HG02870 (cell line): ENCODE data around the gene BCAS3.

Experiments
- ATAC-seq: cut with Tn5 transposase; IDR thresholded peaks from one replicate; pipeline ENCODE4 v1.9.1; 2021; ENCODE audit warnings: mild to moderate bottlenecking, moderate library complexity; ENCODE audit not compliant: unreplicated experiment

Gene BCAS3

DNA sequence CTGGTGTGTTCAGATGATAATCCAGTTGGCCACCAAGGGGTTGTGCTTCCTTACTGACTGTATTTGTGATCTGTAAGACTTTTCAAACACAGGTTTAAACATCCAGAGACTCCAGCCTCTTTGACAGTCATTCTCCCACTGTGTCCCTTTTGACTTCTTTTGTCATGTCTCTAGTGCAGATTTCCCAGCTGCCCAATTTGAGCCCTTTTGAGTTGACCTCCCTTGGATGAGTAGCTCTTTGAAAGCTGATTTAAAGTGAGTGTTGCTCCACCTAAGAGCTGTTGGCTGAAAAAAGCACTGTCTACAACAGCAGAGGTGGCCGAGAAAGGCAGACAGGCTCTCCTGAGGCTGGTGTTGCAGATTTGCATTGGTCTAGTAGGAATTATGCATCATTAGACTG lies 533.6 kb downstream of the BCAS3 start:
- no peak for ATAC-seq

DNA sequence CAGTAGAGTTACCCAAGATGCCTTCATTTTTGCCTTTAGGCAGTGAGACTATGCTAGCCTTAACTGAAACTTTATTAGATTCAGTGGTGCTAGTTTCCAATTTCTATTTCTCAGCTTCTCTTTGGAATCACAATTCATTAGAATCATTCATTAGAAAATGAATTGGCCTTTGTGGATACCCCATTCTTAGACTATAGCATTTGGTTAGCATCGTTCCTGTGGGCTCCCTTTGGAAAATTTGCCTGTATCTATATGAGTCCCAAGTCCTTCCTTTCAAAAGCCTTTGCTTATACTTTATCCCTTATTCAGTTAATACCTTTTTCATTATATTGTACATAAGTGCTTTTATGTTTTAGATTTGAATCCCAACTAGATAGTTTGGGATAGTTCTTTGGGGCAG lies 535.0 kb downstream of the BCAS3 start:
- ATAC-seq = no peak

DNA sequence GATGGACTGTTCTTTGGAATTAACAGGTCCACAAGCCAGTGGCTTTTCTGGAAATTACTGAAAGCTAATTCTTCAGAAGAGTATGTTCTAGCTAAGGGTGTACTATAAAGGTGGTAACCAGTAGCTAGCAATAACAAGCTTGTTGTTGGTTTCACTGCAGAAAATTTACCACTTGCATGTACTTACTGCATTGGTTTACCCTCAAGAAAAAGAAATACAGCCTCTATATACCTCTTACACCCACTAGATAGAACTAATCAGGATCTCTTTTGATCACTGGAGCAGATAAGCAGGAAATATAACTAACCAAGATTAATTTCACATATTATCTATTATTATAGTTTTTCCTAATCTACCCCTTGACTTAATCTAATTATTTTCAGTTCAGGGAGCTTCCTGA lies 537.1 kb downstream of the BCAS3 start:
- ATAC-seq = no peak

DNA sequence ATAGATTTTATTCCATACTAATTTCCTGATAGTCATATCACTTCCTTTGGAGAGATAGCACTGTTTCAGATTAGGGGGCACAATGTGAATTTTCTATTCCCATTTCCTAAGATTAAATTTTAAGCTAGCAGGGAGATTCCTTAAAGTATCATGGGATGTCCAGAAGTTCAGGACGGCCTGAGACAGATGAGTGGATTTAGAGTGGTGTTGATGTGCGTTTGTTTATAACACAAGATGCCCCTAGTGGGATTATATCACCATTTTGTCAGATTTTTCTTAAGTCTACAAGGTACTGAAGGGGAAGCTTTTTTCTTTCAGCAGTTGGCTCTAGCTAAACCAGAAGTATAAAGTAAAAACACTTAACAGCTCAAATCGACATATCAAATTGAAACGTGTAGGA lies 538.4 kb downstream of the BCAS3 start:
- ATAC-seq = no peak

DNA sequence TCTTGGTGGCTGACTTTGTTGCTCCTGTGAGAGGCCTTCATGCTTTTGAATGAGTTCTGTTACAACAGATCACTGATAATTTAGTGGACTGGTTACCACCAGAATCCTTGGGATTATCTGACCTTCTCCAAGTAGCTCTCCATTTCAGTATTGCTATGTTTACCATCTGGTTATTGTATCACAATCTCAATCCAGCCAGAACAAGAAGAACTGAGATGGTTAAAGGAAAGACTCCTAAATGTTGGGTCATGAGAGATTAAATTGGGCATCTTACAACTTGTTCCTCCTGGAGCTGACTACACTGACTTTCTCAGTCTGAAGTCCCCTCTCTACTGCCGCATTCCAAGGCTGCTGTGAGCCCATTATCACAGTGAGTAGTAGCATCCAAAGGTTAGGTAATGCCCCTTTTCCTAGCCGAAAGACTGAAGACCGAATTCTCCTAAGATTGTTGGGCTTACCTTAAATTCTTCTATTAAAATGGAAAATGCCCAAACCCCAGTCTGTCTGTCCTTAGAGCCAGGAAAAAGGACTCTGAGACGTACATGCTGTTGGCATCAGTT lies 540.3 kb downstream of the BCAS3 start:
- ATAC-seq = no peak

DNA sequence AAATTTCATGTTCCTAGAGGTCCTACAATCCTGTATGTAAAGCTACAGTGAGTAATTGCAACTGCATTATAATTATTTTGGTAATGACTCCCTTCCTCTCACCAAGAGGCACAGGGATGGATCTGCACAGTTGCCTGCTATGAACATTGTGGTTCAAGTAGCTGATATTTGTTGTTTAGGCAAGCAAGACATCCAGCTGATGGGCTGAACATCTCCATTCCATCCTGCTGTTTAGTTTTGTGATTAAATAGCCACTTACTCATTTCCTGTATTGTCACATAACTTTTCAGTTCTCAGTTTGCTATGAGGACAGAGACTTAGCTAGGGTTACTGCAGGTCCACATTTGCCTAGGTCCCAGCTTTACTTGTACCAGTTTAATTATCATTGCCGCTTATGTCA lies 540.8 kb downstream of the BCAS3 start:
- ATAC-seq = no peak

DNA sequence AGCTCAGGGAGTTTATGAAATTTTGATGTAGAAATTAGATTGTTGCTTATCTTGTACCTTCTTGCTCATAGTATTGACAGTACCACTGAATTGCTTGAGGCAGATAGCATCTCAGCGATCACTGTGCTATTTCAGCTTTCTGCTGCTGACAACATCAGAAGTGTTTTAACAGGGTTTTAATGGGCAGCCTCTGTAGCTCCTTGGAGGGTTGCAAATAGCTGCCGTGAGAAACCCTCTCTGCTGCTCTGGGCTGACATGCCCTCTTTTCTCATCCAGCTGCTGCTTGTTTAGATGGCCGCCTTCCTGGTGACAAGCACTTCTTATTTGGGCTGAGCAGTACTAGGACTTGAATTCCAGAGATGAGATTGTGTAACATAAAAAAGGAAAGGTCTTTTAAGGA lies 541.8 kb downstream of the BCAS3 start:
- ATAC-seq = no peak

DNA sequence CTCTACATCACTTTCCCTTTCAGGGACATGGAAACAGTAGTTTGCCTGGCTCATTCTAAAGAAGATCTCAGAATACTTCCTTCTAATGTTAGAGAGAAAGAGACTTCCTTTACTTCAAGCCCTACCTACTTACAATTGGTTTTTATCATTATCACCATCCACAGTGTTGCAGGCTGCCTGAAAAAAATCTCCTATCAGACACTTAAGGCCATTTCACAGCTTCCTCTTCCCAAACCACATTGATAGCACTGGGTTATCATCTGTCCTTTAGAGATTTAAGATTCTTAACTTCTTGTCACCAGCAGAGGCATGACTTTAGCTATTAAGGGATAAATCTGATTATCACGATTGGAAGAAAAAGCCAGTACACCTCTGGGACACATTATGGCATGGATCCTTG lies 543.5 kb downstream of the BCAS3 start:
- ATAC-seq = no peak

DNA sequence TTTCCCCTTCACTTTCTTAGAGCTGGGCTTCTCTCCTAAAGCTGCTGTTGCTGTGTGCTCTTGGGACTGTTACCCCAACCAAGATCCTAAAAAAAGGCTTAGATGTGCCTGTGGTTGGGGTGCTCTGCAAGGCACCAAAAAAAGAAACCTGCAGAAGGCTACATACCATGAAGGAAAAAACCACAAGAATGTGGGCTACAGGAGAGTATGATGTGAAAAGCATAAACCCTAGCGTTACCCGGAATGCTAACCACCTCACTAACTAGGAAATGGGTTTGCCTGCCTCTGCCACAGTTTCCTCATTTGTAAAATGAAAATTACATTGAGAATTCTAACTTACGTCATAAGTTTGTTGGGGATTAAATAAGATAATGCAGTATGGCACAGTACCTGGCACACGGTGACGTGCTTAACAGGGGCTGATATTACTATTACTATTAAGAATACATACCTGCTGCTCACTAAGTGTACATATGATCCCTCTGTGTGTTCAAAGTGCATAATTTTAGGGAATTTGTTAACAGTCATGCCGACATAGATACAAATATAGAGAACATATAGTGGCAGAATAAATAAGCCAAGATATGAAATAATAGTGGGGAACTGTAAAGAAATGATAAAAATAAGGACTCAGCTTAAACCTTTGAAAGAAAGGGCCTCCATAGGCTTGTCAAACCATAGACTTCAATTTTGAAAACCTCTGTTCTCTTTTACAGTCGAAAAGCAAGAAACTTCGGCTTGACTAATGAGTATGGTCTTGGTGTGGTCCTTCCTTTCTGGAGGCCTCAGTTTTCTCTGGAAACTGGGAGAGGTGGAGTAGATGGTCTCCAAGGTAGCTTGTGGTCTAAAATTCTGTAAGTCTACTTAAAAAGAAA lies 544.2 kb downstream of the BCAS3 start:
- ATAC-seq = no peak

DNA sequence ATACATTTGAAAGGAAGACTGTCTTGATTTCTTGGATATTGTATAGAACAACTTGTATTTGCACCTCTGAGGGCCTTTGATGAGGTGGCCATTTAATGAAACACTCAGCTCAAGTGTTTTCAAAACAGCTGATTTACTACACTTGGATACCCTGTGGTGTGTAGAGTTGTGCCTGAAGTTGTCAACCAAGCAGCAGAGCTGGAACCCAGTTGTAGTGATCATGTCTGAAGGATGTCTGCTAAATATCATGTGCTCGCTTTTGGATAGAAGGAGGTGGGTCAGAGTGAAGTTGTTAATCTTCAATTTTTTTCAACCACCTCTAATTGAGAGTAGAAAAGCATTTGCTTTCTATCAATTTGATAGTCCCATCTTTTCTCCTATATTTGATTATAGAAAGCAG lies 546.1 kb downstream of the BCAS3 start:
- ATAC-seq = no peak

DNA sequence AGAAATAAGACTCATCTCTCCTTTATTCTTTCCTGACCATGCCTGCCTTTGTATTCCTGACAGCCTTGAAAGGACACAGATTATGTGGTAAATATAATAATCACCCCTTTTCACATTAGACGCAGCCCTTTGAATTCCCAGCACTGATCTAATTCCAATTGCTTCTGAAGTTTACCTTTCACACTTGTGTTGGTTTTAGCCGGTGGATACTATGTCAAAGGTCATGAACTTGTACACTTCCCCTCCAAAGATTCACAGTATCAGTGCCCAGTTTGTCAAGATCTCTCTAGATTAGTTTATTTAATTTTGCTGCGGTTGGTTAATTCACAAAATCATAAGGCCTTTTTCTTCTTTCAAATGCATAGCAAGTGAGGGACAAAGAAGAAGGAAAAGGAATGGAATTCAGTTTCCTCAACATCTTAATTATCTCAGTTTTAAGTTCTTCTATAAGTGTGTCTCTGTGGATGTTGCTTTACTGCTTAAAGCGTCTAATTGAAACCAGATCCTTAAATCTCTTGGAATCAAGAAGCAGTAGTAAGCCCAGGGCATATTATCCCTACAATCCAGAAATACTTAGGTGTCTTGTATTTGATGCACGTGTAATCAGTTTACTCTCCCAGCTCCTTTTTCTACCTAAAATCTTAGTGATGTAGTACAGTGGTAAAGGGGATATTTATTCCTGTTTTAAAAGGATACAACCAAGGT lies 547.7 kb downstream of the BCAS3 start:
- no peak for ATAC-seq

DNA sequence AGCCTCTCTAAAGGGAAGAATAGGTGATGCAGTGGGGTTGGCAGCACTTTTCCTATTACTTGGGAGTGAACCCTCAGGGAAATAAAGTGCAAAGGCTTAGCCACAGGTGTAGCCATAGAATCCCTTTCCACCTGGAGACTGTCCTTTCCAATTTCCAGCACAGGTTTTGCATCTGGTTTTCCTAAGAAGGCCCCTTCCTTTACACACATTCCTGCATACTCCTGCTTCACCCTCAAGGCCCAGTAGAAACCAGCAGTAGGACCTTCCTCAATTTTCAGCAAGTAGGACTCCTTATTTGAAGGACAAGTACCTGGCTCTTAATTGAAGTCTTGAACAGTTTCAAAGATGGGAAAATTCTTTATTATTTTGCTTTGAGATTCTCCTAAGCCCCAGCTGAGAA lies 550.2 kb downstream of the BCAS3 start:
- no peak for ATAC-seq

DNA sequence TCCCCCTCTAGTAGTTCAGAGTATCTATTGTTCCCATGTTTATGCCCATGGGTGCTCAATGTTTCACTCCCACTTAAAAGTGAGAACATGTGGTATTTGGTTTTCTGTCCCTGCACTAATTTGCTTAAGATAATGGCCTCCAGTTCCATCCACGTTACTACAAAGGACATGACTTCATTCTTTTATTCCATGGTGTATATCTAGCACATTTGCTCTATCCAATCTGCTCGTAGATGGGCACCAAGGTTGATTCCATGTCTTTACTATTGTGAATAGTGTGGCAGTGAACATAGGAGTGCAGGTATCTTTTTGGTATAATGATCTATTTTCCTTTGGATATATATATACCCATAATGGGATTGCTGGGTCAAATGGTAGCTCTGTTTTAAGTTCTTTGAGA lies 552.8 kb downstream of the BCAS3 start:
- no peak for ATAC-seq

DNA sequence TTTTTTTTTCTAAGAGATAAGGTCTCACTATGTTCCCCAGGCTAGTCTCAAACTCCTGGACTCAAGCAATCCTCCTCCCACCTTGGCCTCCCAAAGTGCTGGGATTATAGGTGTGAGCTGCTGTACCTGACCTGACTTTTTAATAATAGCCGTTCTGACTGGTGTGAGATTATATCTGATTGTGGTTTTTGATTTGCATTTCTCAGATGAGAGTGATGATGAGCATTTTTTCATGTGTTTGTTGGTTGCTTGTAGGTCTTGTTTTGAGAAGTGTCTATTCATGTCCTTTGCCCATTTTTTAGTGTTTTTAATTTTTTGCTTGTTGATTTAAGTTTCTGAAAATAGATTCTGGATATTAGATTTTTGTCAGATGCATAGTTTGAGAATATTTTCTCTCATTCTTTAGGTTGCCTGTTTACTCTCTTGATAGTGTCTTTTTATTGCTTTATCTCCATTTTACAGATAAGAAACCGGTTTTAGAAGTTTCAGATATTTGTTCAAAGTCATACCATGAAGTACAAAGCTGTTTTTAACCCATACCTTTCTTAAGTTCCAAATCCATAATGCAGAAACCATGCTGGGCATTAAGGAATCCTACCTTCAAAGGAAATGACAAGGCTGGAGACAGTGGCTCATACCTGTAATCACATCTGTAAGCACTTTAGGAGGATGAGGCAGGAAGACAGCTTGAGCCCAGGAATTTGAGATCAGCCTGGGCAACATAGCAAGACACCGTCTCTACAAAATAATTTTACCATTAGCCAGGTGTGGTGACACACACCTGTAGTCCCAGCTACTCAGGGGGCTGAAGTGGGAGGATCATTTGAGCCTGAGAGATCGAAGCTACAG lies 553.5 kb downstream of the BCAS3 start:
- no peak for ATAC-seq

DNA sequence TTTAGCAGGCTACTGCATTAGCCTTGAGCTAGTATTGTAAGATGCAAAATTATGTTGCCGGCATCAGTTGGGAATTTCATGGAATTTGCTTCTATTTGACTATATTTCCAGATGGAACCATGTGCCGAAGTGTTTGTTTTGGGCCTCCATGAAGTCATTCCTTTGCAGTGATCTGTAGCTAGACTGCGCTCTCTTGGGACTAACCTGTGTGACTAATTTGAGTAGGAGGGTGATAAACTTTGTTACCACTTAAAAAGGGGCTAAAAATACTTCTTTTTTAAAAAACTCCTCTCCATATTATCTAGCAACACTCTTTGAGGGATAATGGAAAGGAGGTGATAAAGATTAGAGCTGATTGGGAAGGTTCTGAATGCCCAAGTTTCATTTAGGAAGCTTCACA lies 555.2 kb downstream of the BCAS3 start:
- no peak for ATAC-seq

DNA sequence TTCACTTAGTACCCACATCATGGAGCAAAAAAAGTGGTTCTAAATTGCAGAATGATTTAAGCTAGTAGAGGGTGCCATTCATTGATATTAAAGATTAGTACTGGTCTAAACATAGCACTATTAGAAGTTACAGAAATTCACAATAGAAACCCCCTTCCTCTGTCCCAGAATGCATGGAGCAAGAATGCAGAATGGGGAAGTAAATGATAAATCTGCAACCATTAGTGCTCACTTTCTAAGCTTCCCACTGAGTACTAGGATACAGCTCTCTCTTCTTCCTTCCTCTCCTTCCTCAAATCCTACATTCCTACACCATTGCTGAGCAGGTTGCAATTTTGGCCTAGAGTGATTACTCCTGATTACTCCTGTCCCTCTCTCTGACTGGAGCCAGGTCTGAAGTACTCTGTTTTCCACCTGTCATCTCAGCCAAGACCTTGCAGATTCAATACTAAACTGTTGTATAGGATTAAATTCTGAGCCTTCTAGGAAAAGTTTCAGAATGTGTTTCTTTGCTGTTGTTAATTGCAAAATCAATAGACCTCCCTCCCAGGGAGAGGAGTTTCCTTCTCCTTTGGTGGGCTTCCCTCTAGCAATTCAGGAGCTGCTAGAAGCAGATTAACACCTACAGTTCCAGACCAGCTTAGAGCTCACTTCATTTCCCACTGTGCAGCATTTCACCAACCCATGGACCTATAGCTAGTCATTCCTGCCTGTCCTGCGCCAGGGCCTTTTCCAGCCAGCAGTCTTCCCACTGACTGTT lies 556.5 kb downstream of the BCAS3 start:
- no peak for ATAC-seq

DNA sequence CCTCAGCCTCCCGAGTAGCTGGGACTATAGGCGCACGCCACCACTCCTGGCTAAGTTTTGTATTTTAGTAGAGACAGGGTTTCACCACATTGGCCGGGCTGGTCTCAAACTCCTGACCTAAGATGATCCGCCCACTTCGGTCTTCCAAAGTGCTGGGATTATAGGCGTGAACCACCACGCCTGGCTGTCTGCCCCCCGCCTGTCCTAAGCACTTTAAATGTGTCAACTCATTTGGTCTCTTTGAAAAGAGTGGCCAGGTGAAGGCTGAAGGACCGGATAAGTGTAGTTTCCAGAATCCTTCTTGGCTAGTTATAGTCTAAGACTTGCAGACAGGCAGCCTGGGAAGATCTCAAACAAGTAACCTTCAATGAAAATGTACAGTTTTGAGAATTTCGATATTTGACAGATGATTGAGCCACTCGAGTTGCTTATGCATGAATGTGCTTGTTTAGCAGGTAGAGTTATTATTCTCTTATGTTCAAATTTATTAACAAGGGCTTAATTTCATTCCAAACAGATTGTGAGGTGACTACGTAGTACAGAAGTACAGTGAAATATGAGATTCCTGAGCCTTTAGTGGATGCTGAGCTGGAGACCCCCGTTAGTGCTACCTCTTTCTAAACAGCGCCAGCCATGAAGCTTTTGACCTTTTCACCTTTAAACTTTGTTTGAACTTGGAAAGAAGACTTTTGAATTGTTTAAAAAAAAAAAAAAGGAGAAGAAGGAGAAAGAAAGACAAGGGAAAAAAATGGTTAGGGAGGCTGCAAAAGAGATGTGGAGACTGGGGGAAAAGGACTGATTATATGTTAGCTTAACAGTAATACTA lies 557.6 kb downstream of the BCAS3 start:
- no peak for ATAC-seq

DNA sequence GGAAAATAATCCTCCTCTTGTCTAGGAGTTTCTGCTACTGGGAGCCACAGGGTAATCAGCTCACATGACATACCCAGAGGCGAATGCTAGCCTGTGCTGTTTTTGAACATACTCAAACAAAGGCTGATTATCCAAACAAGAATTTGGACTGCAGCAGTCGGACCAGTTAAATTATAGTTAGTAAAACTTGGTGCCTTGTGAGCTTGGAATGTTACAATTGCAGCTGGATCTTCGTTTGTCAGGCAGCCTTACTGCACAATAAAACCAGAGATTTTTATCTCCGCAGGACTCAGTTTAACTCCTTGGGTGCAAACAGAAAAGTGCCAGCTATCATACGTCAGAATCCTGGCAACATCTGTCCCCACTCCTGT lies 558.2 kb downstream of the BCAS3 start:
- no peak for ATAC-seq

DNA sequence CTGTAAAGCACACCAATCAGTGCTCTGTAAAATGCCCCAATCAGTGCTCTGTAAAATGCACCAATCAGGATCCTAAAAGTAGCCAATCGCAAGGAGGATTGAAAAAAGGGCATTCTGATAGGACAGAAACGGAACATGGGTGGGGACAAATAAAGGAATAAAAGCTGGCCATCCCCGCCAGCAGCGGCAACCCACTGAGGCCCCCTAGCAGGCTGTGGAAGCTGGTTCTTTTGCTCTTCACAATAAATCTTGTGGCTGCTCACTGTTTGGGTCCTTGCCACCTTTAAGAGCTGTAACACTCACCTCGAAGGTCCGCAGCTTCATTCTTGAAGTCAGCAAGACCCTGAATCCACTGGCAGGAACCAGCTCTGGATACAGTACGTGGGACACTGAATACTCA lies 559.6 kb downstream of the BCAS3 start:
- no peak for ATAC-seq

DNA sequence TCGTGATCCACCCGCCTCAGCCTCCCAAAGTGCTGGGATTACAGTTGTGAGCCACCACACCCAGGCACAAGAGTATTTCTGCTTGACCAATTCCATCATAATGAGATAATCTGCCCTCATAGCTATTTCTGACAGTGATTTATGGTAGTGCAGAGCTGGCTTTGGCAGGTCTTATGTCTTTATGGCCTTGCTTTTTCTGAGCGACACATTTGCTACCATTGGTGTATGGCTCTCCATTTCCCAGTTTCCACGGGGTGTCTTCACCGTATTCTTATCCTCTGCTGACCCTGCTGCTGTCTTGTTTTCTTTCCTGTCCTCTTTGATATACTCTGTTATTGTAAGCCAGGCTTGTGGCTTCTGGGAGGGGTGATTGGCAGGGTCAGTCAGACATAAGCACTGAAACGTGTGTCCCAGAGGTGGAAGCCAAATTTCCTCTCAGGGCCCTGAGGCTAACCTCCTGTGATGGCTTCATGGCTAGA lies 560.8 kb downstream of the BCAS3 start:
- no peak for ATAC-seq
